Ureter (tissue), 1 donor: ENCODE results near the gene ME3. TPM values are rescaled to one million over a fixed set of nuclear protein-coding genes. Genes with fewer than 3 reads are reported as not detected.

Experiments used
- DNase-seq: peaks from one replicate; pipeline ENCODE4 v3.0.0-alpha.2; 2020; ENCODE audit warnings: low spot score
- total RNA-seq: library from RNA; stranded (reverse); gene quantifications from one replicate; pipeline ENCODE4 v1.2.4, GENCODE V29; 2023
- donor health status: DM: yes; HTN: yes; CAD: no.

The ME3 gene
- total RNA-seq, 1 donor from 2014 or later: 40.2 TPM

DNA sequence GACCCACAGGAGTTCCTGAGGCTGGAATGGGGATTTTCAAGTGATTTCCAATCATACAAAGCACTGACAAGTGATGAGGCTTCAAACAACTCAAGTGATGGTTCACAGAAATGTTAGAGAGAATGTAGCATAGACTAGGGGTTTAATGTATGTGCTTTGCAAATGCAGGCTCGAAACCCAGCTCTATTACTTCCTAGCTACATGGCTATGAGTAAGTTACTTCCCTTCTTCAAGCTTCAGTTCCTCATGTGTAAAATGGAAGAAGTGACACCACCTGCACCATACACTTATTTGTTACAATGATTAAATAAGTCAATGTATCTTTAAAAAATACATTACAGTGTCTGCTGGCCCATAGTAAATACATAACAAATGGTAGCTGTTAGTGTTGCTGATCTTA is 158.0 kb downstream of the ME3 start:
- DNase-seq: no peak

DNA sequence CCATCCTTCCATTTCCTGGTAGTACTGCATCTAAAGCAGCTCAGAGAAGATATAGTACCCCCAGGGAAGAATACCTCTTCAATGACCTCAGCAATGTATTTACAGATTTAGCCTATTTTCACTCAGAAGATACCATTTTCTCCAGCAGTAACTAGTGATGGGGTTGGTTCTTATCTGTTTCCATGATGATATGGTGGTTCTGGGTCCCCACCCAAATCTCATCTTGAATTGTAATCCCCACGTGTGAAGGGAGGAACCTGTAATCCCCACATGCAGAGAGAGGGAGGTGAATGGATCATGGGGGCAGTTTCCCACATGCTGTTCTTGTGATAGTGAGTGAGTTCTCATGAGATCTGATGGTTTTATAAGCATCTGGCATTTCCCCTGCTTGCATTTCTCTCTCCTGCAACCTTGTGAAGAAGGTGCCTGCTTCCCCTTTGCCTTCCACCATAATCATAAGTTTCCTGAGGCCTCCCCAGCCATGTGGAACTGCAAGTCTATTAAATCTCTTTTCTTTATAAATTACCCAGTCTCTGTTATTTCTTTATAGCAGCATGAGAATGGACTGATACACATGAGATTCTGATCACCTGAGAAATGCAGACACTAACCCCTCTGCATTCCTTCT is 158.6 kb downstream of the ME3 start:
- no peak for DNase-seq

DNA sequence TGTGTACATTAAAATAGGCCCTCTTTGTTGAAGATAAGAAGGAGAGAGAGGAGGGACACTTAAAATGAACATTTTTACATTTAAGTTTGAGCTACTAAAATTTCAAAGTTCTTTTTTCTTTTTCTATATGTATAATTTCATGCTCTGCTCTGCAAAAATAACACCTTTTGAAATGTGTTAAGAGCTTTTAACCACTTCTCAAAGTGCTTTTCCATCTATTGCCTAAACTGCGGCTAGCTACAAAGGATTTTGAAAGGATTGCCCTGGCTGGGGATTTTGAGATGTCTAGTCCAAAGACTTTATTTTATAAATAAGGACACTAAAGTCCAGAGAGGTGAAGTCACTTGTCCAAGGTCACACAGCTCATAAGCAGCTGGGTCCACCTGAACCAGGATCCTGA is 159.3 kb downstream of the ME3 start:
- no peak for DNase-seq

DNA sequence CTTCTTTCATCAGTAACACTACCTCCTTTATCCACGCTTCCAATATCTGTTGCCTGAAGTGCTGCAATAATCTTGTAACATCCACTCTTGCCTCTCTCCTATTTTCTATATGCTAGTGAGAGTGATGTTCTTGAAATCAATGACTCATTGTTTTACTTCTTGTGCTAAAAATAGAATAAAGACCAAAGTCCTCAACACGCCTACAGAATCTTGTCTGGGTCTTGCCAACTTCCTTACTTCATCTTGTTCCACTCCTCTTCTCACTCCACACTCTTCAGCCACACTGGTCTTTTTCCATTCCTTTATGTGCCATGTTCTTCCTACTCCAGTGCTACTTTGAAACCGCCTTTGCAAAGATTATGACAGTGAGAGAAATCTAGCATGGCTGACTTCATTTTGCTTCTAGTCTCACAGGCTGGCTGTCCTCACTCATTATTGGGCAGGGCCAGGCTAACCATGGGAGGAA is 161.3 kb downstream of the ME3 start:
- no peak for DNase-seq

DNA sequence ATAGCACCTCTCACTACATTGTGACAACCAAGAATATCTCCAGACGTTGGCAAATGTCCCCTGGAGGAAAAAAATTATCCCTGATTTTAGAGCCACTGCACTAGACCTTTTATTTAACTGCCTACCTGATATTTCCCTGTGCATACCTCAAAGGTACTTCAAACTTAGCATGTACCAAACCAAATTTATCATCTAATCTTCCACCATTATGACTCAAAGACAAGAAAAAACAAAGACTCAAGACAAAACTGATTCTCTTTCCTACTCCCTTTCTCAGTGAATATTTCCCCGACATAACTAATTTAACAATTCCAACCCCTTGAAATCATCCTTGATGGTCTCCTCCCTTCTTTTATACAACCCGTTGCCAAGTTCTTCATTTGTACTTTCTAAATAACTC is 161.7 kb downstream of the ME3 start:
- DNase-seq: no peak

DNA sequence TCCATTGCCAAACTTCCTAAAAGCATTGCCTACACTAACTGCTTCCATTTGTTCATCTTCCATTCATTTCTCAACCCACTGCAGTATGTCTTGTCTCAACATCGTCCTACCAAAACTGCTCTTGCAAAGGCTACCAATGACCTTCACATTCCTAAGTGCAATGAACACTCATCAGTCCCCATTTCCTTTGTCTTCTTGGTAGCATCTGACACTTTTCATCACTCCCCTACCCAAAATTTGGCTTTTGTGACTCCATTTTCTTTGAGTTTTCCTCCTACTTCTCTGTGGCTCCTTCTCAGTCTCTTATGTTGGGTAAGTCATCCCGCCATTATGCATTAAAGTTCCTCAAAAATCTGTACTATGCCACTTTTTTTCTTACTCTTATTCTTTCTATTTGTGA is 162.3 kb downstream of the ME3 start:
- no peak for DNase-seq

DNA sequence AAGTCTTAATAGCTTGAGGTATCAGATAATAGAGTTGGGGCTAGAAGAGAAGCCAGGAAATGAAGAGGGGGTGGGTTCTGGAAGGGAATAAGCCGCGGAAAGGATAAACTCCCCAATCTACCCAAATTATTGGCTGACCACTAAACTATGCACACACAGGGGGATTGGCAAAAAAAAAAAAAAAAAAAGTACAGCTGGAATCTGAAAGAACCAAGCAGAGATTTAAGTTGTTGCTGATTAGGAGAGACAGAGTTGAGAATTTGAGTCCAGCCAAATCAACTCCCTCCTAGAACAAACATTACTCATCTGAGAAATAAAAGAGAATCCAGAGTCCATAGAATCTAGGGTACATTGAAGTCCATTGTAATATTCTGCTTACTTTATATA is 162.8 kb downstream of the ME3 start:
- DNase-seq: no peak

DNA sequence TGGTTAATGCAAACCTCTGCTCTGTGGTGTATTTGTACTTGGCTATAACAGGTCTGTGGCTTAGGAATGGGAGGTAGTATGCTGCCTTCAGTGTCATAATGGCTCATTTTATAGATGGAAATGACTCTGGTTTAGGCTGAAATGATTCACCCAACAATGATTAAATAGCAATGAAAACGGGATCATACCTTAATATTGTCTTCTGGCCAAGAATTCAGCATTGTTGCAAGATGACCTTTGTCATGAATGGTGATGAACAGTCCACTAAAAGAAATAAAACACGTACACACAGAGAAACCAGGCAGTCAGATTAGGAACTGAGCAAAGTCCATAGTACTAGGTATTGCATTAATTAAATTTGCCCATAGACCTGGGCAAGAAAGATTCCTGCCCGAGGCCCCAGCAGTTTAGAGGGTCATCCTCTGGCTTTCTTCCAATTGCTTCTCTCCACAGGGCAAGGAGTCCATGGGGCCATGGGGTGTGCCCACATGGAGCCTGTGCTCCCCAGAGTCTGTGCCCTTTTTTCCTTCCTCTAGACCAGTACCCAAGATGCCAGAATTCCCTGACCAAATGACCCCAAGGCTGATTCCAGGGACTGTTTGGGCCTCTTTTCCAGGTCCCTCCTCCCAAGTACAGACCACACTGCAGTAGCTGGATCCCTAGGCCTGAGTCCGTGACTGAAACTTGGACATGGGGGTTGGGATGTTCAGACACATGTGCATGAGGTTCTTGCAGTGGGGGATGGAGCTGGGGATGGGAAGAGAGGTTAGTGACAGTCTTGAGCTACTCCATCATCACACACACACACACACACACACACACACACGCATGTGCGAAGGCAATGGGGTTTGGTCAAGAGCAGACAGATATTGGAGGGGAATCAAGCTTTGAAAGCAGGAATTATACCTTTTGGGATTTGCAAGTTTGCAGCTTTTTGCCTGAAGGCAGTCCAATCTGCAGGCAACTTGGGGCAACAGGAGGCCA is 163.5 kb downstream of the ME3 start:
- no peak for DNase-seq

DNA sequence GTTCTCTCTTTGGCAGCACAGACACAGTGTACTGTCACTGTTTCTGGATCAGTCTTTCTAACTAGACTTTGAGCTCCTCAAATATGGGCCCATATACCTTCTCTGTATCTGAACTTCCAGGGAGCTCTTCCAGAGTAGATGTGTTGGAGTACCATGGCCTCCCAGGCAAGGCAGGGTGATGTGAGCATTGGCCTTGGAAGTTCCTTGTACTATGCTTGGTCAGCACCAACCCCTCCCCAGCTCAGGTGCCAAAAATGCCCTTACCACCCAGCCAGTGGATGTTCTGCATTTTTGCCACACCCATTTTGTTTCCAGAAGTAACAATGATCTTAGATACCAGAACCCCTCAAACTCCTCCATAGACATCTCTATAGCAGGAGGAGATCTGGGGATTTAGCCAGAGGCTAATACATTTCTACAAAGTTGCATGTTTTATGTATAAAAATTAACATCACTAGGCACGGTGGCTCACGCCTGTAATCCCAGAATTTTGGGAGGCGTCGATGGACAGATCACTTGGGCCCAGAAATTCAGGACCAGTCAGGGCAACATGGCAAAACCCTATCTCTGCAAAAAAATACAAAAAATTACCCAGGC is 165.1 kb downstream of the ME3 start:
- no peak for DNase-seq

DNA sequence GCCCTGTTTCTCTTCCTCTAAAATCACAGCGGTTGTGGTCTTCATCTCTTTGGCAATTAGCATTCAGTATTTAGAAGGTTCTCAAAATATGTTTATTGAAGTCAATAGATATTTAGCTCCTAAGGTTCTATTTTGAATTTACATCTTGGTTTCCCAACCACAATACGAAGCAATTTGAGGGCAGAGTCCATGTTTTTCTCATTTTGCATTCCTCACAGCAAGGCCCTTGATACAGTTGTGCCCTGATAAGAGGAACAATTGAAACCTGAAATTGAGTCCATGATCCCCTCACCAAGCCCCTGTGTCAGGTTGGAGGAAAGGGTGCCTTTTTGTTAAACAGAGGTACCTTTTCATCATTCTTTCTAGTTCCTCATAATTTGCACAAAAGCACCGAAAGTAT is 166.2 kb downstream of the ME3 start:
- DNase-seq: no peak

DNA sequence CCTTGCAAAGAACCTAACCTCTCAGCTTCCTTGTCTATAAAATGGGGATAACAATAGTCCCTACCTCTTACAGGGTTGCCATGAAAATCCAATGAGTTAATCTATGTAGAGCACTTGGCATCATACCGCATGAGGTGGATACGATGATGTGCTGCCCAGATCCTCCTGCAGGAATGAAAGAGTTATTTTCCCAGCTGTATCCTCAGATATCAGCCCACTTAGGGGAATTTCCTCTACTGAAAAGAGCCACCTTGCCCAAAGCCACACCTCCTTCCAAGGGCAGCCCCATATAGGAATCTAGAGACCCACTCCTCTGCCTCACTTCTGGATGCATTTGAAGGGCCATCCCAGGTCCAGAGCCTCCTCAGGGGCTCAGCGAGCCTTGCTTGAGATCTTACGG is 169.3 kb downstream of the ME3 start:
- DNase-seq: no peak

DNA sequence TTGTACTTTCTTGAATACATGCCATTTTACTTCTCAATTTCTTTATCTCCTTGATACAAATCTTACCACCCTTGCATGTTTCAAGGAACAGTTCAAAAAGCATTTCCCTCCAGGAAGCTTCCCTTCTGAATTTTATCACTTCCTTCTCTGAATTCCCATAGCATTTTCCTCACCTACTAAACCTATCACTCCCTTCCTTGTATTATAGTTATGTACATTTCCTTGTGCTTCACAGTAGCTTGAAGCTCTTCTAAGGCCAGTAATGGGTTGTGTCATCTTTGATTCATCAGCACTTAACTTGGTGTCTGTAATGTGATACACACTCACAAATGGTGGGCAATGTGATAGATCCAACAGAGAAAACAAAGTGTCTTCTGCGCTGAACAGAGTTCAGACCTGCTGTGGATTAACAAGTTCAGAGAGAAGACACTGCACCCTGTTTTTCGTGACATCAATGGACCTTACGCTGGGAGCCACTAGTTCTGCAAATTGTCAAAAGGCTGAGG is 170.2 kb downstream of the ME3 start:
- no peak for DNase-seq

DNA sequence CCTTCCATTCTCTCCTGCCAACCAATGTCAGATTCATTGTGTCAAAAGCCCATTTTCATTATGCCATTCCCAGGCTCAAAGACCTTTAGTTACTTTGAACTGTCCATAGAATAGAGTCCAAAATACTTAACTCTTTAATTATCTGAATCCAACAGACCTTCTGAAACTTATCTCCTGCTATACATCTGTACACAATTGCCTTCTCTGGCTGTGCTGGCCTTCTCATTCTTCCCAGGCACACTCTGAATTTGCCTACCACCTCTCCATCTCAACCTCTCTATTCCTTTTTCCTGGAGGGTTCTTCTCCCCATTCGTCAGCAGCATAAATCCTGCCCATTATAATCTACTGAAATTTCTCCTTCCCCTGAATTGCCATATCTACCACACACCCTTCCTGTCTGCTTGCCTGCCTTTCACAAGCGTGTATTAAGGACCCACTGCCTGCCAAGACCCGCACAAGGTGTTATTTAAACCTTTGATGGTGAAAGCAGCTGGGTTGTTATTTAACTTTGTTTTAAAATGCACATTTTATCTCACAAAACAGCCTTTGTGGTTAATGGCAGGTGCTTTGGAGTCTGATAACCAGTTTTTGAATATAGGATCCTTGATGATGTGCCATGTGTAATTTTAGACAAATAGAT is 171.8 kb downstream of the ME3 start:
- no peak for DNase-seq

DNA sequence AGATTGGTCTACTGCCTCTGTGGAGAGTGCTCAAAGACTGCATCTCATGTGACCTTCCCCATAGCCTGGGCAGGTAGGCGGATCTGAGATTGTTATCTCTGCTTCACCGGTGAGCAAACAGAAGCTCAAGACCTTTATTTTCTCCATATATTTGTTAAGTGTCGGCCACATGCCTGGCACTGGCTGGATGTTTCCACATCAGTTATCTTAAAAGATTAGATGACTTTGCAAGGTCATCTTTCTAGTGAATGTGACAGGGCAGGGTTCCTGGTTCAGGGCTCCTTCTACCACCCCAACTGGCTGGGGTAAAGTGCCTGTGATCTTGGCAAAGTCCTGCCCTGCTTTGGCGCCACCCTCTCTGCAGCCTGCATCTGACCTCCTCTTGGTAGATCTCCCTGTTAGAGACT is 172.7 kb downstream of the ME3 start:
- DNase-seq: no peak

DNA sequence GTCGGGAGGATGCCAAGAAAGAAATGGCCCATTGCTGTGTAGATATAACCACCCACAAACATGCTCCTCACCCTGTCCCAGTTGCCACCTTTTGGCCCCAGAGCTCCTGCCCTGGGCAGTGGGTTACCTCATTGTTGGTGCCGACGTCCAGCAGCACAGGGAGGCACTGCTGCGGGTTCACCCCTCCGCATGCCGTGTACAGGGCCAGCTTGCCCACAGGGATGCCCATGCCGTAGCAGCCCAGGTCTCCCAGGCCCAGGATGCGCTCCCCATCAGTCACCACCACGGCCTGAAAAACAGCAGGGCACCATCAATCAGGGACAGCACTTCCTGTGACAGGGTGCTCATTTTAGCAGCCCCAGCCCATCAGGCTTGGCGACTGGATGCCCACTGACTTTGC is 174.6 kb downstream of the ME3 start:
- no peak for DNase-seq

DNA sequence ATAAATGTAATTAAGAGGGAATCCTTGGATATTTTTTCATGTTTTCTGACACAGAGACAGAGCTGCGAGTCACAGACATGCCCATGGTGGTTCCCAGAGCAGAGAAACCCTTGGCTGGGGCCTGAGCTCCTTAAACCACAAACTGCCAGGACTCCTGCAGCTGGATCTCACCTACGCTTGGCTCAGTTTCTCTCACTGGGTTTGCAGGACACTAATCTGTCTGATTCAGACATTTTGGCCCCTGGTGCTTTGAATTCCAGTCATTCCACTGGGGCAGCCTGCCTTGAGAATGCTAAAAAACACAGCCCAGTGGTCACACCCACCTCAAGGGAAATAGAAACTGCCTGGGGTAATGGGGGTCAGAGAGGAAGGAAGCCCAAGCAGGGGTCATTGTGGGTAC is 175.1 kb downstream of the ME3 start:
- DNase-seq: no peak

DNA sequence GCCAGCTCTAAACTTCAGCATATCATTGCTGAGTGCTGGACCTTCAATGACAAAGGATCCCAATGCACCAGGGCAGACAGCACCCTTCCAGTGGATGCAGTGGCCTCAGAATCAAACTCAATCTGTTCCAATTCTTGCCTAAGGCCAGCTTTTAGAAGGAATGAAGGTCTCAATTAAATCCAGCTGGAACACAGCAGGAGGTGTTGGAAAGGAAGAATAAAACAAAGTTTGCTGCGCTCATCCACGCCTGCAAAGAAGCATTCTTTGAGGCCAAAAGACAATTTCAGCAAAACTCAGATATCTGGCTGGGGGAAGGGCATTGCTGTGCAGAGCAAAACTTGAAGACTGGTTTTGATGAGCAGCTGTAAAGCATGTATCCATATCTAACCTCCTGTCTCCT is 177.1 kb downstream of the ME3 start:
- DNase-seq: no peak

DNA sequence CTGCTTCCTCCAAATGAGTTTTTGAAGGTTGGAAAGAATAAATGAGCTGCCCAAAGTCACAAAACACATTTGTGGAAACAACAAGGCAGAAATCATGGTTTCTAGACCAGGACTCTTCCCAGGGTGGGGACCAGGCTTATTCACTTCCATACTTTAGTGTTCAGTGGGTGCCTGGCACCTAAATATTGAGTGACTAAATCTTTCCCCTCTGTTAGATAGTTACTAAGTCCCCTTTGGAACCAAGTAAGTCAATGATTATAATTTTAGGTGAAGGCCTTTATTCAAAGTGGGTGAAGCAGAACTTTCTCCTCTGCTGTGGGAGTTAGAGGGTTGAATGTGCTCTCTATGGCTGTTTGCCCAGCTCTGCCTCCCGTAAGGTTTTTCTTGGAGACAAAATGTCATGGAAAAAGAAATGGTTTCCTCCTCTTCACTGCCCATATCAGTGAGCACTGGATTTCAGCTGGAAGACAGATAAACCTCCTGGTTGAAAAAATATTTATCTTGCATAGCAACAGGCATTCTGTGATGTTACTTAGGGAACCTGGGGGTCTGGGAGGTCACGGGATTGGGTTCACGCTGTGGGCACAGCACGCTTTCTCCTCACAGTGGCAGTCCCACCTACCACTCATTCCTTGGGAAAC is 179.9 kb downstream of the ME3 start:
- DNase-seq: no peak

DNA sequence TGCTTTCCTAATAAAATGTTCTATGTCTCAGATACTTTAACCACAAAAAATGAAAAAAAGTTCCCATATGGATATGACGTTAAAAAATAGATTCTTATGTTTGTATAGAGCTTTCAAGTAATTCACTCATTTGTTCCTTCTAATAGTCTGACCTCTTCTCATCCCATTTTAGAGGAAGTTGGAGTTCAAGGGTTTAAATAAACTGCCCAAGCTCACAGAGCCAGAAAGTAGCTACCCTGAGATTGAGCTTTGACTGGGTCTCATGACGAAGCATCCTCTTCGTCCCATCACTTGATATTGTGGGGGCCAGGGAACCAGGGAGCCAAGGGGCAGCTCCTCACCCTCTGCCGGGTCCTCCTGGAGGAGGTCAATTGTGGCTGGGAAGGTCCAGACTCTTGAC is 181.4 kb downstream of the ME3 start:
- no peak for DNase-seq

DNA sequence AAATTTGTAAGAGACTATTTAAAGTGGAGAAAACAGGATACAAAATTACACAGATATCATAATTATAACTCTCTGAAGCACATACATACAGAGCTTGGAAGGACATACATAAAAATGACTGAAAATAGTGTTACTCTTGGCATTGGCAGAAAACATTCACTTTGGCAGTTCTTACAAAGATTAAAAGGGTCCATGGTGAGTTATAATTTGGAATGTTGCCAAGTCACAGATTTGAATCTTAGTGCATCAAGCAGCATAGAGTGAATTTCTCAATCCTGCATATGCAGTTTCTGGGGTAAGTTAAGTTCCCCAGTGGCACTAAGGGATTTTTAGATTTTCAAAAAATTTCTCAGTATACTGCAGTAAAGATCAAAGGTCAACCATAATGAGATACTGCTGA is 181.8 kb downstream of the ME3 start:
- DNase-seq: no peak

DNA sequence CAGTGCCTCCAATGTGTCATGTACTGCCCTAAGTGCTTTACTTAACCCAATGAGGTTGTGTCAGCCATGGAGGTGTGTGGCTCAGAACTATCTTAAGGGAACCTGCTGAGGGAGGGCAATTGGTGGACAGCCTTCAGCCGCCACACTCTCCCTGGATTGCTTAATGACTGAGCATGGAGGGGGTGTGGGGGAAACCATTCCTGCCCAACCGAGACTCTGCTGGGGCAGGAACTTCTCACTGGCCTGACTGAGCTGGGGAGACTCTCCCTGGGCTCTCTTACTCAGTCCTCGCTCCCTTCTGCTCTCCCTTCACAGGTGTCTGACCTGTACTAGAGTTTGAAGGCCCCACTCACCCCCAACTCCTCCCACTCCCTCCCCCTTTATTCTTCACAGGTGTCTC is 183.0 kb downstream of the ME3 start:
- no peak for DNase-seq

DNA sequence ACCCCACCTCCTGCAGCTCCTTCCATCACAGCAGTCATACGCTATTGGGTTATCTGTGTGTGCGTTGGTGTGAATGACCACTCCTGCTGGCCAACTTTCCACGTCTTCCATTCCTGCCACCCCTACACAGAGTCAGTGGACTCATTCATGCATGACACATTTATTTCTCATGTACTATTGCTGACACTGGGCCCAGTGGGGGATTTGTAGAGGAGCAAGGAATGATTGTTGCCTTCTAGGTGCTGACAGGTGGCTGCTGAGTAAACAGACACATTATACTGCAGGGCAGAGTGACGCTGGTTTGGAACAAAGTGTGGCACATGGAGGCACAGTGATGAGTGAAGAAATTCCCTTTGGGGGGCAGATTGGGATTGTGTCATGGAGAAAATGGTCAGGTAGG is 183.9 kb downstream of the ME3 start:
- no peak for DNase-seq
